ENCODE measurements around the gene PARN. TPM values are rescaled to one million over a fixed set of nuclear protein-coding genes. Genes with fewer than 3 reads are reported as not detected.

Gene PARN
- total RNA-seq, 2 experiments from 2014 or later, result 43.0 to 45.6 TPM

- peaks cover 23% of the 10 kb centered on the region for H3K4me1 Mint-ChIP-seq (ENCODE audit: low read depth)
- H3K4me3 Mint-ChIP-seq, result no peak overlapping the region
- H3K9me3 Mint-ChIP-seq, result no peaks in the 10 kb centered on the region
- CTCF ChIA-PET, result interaction anchor here (1.8 kb wide), 1 partner anchor 29 kb away, joined by 6 read pairs; no protein-coding TSS in a partner anchor
- TF ChIP-seq CTCF (IDR thresholded peaks at IDR 0.05), result no peak
- no peaks in the 10 kb centered on the region for H3K27me3 Mint-ChIP-seq
- peaks cover 3% of the 10 kb centered on the region for H3K36me3 Mint-ChIP-seq (ENCODE audit: low read depth)
- intact Hi-C loops (cut with micrococcal nuclease), result no loop called here
- no peak for DNase-seq
- no peak for ATAC-seq
- H3K27ac Mint-ChIP-seq, result no peak overlapping the region
- POLR2A ChIA-PET, result interaction anchor here (0.6 kb wide), 1 partner anchor 126 kb away, joined by 3 read pairs; no protein-coding TSS in a partner anchor
Measured at GRCh38 chr16:14499110-14499509, 130.9 kb downstream of the PARN start.

GRCh38 chr16:14497245-14498082, 132.6 kb downstream of the PARN start:
- Mint-ChIP-seq H3K27ac (no peak overlapping the region), H3K4me3 (no peak overlapping the region), H3K36me3 (ENCODE audit: low read depth) (peaks cover 3% of the 10 kb centered on the region), H3K9me3 (no peaks in the 10 kb centered on the region), H3K27me3 (no peaks in the 10 kb centered on the region), H3K4me1 (ENCODE audit: low read depth) (peaks cover 22% of the 10 kb centered on the region)
- DNase-seq (no peak), ATAC-seq (no peak)
- no peak for TF ChIP-seq CTCF (IDR thresholded peaks at IDR 0.05)
- ChIA-PET POLR2A (no interaction called here), CTCF (no interaction called here)
- intact Hi-C loops (cut with micrococcal nuclease), result no loop called here

- H3K4me3 Mint-ChIP-seq, result no peak overlapping the region
- H3K36me3 Mint-ChIP-seq (ENCODE audit: low read depth), result peaks cover 3% of the 10 kb centered on the region
- no peaks in the 10 kb centered on the region for H3K9me3 Mint-ChIP-seq
- intact Hi-C loops (cut with micrococcal nuclease), result no loop called here
- POLR2A ChIA-PET, result no interaction called here
- H3K27ac Mint-ChIP-seq, result no peak overlapping the region
- no peaks in the 10 kb centered on the region for H3K27me3 Mint-ChIP-seq
- CTCF ChIA-PET, result interaction anchor here (1.7 kb wide), 1 partner anchor 247 kb away, joined by 4 read pairs; no protein-coding TSS in a partner anchor
- no peak for TF ChIP-seq CTCF (IDR thresholded peaks at IDR 0.05)
- no peak for ATAC-seq
- DNase-seq, result no peak
- peaks cover 22% of the 10 kb centered on the region for H3K4me1 Mint-ChIP-seq (ENCODE audit: low read depth)
Measured at GRCh38 chr16:14496786-14497185, 133.3 kb downstream of the PARN start.

DNA sequence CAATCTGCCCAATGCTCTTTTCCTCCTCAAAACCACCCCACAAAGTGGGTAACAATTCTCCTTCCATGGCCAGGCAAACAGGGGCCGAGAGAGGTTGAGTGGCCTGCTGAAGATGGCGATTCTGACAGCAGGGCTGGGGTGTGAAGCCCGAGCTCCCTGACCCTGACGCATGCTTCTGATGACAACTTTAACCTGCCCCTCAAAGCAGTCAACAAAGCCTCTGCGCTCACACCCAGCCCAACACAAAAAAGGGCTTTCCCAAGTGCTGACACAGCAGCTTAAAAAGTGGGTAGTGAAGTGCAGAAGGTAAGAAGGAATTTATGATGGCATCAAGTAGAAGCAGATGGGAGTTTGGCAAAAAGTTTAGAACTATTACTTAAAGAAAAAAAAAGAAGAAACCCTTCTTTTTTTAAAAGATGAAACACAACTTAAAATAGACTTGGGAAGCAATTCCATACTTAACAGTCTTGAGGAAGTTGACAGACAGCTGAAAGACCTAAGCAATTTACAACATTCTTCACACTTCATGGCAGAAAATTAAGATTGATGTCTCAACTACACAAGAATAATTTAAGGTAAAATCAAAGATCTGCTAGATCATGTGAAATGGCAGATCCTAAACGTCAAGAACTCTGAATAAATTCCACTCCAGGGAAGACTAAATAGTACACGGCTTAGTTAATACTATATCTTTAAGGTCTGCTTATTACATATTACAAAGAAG, 133.9 kb downstream of the PARN start:
- DNase-seq (no peak), ATAC-seq (no peak)
- no peaks in the 10 kb centered on the region for H3K9me3 Mint-ChIP-seq
- TF ChIP-seq CTCF (IDR thresholded peaks at IDR 0.05), result no peak
- intact Hi-C loops (cut with micrococcal nuclease), result no loop called here
- H3K4me3 Mint-ChIP-seq, result no peak overlapping the region
- peaks cover 3% of the 10 kb centered on the region for H3K36me3 Mint-ChIP-seq (ENCODE audit: low read depth)
- ChIA-PET POLR2A (no interaction called here), CTCF (interaction anchor here (1.7 kb wide), 1 partner anchor 246 kb away, joined by 4 read pairs; no protein-coding TSS in a partner anchor)
- H3K27me3 Mint-ChIP-seq, result no peaks in the 10 kb centered on the region
- H3K27ac Mint-ChIP-seq, result no peak overlapping the region
- peaks cover 22% of the 10 kb centered on the region for H3K4me1 Mint-ChIP-seq (ENCODE audit: low read depth)
